OCI-LY1 (cell line): ENCODE results near the gene PLAAT2.

Experiments used
- CTCF ChIP-seq: fragments of 200-600 bp; sonication (generic), shearing (Covaris generic); IDR thresholded peaks from 2 replicates; pipeline ENCODE4 v1.5.1; 2017; ENCODE audit warnings: mild to moderate bottlenecking, antibody characterized with exemption, low read length, moderate library complexity, mixed read lengths
- EZH2 ChIP-seq: fragments of 200-600 bp; sonication (generic), shearing (Covaris generic); IDR thresholded peaks from 2 replicates; pipeline ENCODE4 v1.8.0; 2017; ENCODE audit warnings: borderline replicate concordance, mixed run types, mild to moderate bottlenecking, antibody characterized with exemption, low read length, moderate library complexity, mixed read lengths

- no peak for TF ChIP-seq CTCF
- no peak for TF ChIP-seq EZH2
Measured at GRCh38 chr11:63598556-63598955, 35.4 kb upstream of the PLAAT2 start.
